HG02852 (cell line): ENCODE data around the gene CMTR1.
"Not testable (repeated sequence)": the region's sequence is repeated elsewhere in the genome, so short reads cannot be mapped to it uniquely, and the experiment has no call there.

Source experiments
- ATAC-seq: cut with Tn5 transposase; IDR thresholded peaks from one replicate; pipeline ENCODE4 v1.9.1; 2021; ENCODE audit warnings: mild to moderate bottlenecking, moderate library complexity; ENCODE audit not compliant: unreplicated experiment

CMTR1 gene

GRCh38 chr6:37435373-37435772 lies 2.4 kb downstream of the CMTR1 start:
- ATAC-seq = no peak

- ATAC-seq = no peak
Measured at GRCh38 chr6:37435816-37436215, 2.8 kb downstream of the CMTR1 start.

GRCh38 chr6:37438930-37439329 lies 5.9 kb downstream of the CMTR1 start:
- ATAC-seq = no peak

- ATAC-seq = no peak
Measured at GRCh38 chr6:37441651-37442050, 8.6 kb downstream of the CMTR1 start.

GRCh38 chr6:37442416-37443215 lies 9.6 kb downstream of the CMTR1 start:
- ATAC-seq = no peak

- not testable (repeated sequence) for ATAC-seq
Measured at GRCh38 chr6:37443216-37443542, 10.2 kb downstream of the CMTR1 start.

- no peak for ATAC-seq
Measured at GRCh38 chr6:37449984-37450383, 17.0 kb downstream of the CMTR1 start.

GRCh38 chr6:37451441-37452193 lies 18.6 kb downstream of the CMTR1 start:
- ATAC-seq = no peak

- no peak for ATAC-seq
Measured at GRCh38 chr6:37452522-37452921, 19.5 kb downstream of the CMTR1 start.

GRCh38 chr6:37454420-37455140 lies 21.6 kb downstream of the CMTR1 start:
- ATAC-seq = no peak

- no peak for ATAC-seq
Measured at GRCh38 chr6:37456126-37456525, 23.1 kb downstream of the CMTR1 start.

GRCh38 chr6:37456816-37457560 lies 24.0 kb downstream of the CMTR1 start:
- ATAC-seq = no peak

GRCh38 chr6:37459981-37460800 lies 27.2 kb downstream of the CMTR1 start:
- no peak for ATAC-seq

GRCh38 chr6:37460805-37461204 lies 27.8 kb downstream of the CMTR1 start:
- no peak for ATAC-seq

- no peak for ATAC-seq
Measured at GRCh38 chr6:37463110-37463509, 30.1 kb downstream of the CMTR1 start.

- no peak for ATAC-seq
Measured at GRCh38 chr6:37467718-37468117, 34.7 kb downstream of the CMTR1 start.

- no peak for ATAC-seq
Measured at GRCh38 chr6:37473364-37474095, 40.5 kb downstream of the CMTR1 start.

GRCh38 chr6:37474316-37474715 lies 41.3 kb downstream of the CMTR1 start:
- ATAC-seq = no peak

- ATAC-seq = no peak
Measured at GRCh38 chr6:37477191-37477590, 44.2 kb downstream of the CMTR1 start.
